ENCODE measurements around the gene AGBL3. TPM values are rescaled to one million over a fixed set of nuclear protein-coding genes. Genes with fewer than 3 reads are reported as not detected.

The AGBL3 gene
- total RNA-seq, 1 donor from 2014 or later = 1.2 TPM

- H3K36me3 Mint-ChIP-seq (ENCODE audit: unreplicated experiment) = peaks cover 7% of the 10 kb centered on the region
- no peak overlapping the region for H3K4me3 Mint-ChIP-seq (ENCODE audit: unreplicated experiment)
- H3K9me3 Mint-ChIP-seq (ENCODE audit: unreplicated experiment) = no peaks in the 10 kb centered on the region
Observed at GRCh38 chr7:134988161-134988560, 1.9 kb downstream of the AGBL3 start.

GRCh38 chr7:134991469-134992339 is 5.4 kb downstream of the AGBL3 start:
- Mint-ChIP-seq H3K27ac (ENCODE audit: unreplicated experiment) (no peak overlapping the region), H3K4me1 (ENCODE audit: unreplicated experiment) (peaks cover 24% of the 10 kb centered on the region), H3K27me3 (ENCODE audit: unreplicated experiment) (no peaks in the 10 kb centered on the region), H3K4me3 (ENCODE audit: unreplicated experiment) (no peak overlapping the region), H3K9me3 (ENCODE audit: unreplicated experiment) (no peaks in the 10 kb centered on the region), H3K36me3 (ENCODE audit: unreplicated experiment) (peaks cover 22% of the 10 kb centered on the region)
- DNase-seq (ENCODE audit: extremely low spot score, unreplicated experiment) = no peak
- no peak for TF ChIP-seq CTCF (IDR thresholded peaks at IDR 0.05)

More at GRCh38 chr7:134988161-134988560, 1.9 kb downstream of the AGBL3 start:
- DNase-seq (ENCODE audit: extremely low spot score, unreplicated experiment) = no peak
- Mint-ChIP-seq H3K27ac (ENCODE audit: unreplicated experiment) (no peak overlapping the region), H3K4me1 (ENCODE audit: unreplicated experiment) (peaks cover 30% of the 10 kb centered on the region), H3K27me3 (ENCODE audit: unreplicated experiment) (no peaks in the 10 kb centered on the region)
- no peak for TF ChIP-seq CTCF (IDR thresholded peaks at IDR 0.05)

- H3K9me3 Mint-ChIP-seq (ENCODE audit: unreplicated experiment) = no peaks in the 10 kb centered on the region
- no peaks in the 10 kb centered on the region for H3K27me3 Mint-ChIP-seq (ENCODE audit: unreplicated experiment)
- peaks cover 20% of the 10 kb centered on the region for H3K4me1 Mint-ChIP-seq (ENCODE audit: unreplicated experiment)
- no peak for TF ChIP-seq CTCF (IDR thresholded peaks at IDR 0.05)
- H3K27ac Mint-ChIP-seq (ENCODE audit: unreplicated experiment) = no peak overlapping the region
- H3K36me3 Mint-ChIP-seq (ENCODE audit: unreplicated experiment) = peaks cover 22% of the 10 kb centered on the region
- no peak overlapping the region for H3K4me3 Mint-ChIP-seq (ENCODE audit: unreplicated experiment)
- no peak for DNase-seq (ENCODE audit: extremely low spot score, unreplicated experiment)
Observed at GRCh38 chr7:134992626-134993179, 6.4 kb downstream of the AGBL3 start.

DNA sequence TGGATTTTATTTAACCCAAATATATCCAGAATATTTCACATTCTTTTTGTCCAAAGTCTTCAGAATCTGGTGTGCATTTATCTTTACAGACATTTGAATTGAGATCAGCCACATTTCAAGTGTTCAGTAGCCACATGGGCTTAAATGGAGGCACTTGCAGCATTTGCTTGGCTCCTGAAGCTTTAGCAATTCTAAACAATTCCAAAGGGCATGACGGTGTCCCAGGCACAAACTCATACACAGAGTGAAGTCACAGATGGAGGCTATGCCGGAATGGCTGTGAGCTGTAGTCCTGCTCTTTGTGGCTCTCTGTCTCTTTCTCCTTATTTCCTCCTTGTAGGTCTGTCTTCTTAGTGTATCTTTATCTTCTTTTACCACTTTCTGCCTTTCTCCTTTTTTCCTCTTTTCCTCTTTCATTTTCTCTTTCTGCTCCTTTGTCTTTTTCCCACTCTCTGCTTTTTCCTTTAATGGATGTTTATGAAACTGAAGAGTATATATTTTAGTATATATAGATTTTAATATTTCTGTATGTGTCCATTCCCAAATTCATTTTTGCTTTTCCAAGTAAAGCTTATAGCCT is 7.7 kb downstream of the AGBL3 start:
- no peak for DNase-seq (ENCODE audit: extremely low spot score, unreplicated experiment)
- Mint-ChIP-seq H3K36me3 (ENCODE audit: unreplicated experiment) (peaks cover 22% of the 10 kb centered on the region), H3K4me3 (ENCODE audit: unreplicated experiment) (no peak overlapping the region), H3K4me1 (ENCODE audit: unreplicated experiment) (peaks cover 17% of the 10 kb centered on the region), H3K27me3 (ENCODE audit: unreplicated experiment) (no peaks in the 10 kb centered on the region), H3K27ac (ENCODE audit: unreplicated experiment) (no peak overlapping the region), H3K9me3 (ENCODE audit: unreplicated experiment) (no peaks in the 10 kb centered on the region)
- TF ChIP-seq CTCF (IDR thresholded peaks at IDR 0.05) = no peak
